BLaER1 (cell line): ENCODE results near the gene GPR132.
"Not testable (repeated sequence)": the region's sequence is repeated elsewhere in the genome, so short reads cannot be mapped to it uniquely, and the experiment has no call there.

ENCODE experiments used
- H3K27ac ChIP-seq: shearing (Covaris generic); formaldehyde crosslinking; 2 replicates; pipeline ENCODE4 v1.8.1; 2022
- H3K27me3 ChIP-seq: shearing (Covaris generic); formaldehyde crosslinking; 2 replicates; pipeline ENCODE4 v1.8.1; 2022
- H3K36me3 ChIP-seq: shearing (Covaris generic); formaldehyde crosslinking; 2 replicates; pipeline ENCODE4 v1.8.1; 2022
- H3K4me1 ChIP-seq: shearing (Covaris generic); formaldehyde crosslinking; 2 replicates; pipeline ENCODE4 v1.8.1; 2022
- H3K4me2 ChIP-seq: shearing (Covaris generic); formaldehyde crosslinking; 2 replicates; pipeline ENCODE4 v1.8.1; 2022
- H3K4me3 ChIP-seq: shearing (Covaris generic); formaldehyde crosslinking; 2 replicates; pipeline ENCODE4 v1.8.1; 2022
- H3K9ac ChIP-seq: shearing (Covaris generic); formaldehyde crosslinking; 2 replicates; pipeline ENCODE4 v1.8.1; 2022
- H3K9me3 ChIP-seq: shearing (Covaris generic); formaldehyde crosslinking; 2 replicates; pipeline ENCODE4 v1.8.1; 2022
- H4K20me1 ChIP-seq: shearing (Covaris generic); formaldehyde crosslinking; 2 replicates; pipeline ENCODE4 v1.8.1; 2022
- Cebpa-rat ChIP-seq: shearing (Covaris generic); IDR thresholded peaks from 2 replicates; pipeline ENCODE4 v1.8.1; 2022

Gene GPR132

GRCh38 chr14:105070760-105071137 lies 5.5 kb upstream of the GPR132 start:
- Histone ChIP-seq H3K4me3 (no peak overlapping the region), H3K36me3 (no peaks in the 10 kb centered on the region), H3K9me3 (no peaks in the 10 kb centered on the region), H3K27me3 (no peaks in the 10 kb centered on the region), H3K27ac (peak overlapping the region; percentile 60), H3K4me1 (peaks cover 96% of the 10 kb centered on the region), H4K20me1 (no peaks in the 10 kb centered on the region), H3K9ac (peak overlapping the region; percentile 38; the same call in 1 of the 2 replicates), H3K4me2 (peak overlapping the region; percentile 95)
- TF ChIP-seq Cebpa-rat: no peak

GRCh38 chr14:105069871-105070759 lies 4.9 kb upstream of the GPR132 start:
- no peaks in the 10 kb centered on the region for H3K36me3 ChIP-seq
- peak overlapping the region; percentile 60 for H3K27ac ChIP-seq
- H3K27me3 ChIP-seq: no peaks in the 10 kb centered on the region
- peak overlapping the region; percentile 38; the same call in 1 of the 2 replicates for H3K9ac ChIP-seq
- H4K20me1 ChIP-seq: no peaks in the 10 kb centered on the region
- H3K4me3 ChIP-seq: no peak overlapping the region
- TF ChIP-seq Cebpa-rat: no peak
- H3K9me3 ChIP-seq: no peaks in the 10 kb centered on the region
- peaks cover 96% of the 10 kb centered on the region for H3K4me1 ChIP-seq
- H3K4me2 ChIP-seq: peak overlapping the region; percentile 95

- H3K4me2 ChIP-seq: peak overlapping the region; percentile 95
- TF ChIP-seq Cebpa-rat: no peak
- no peaks in the 10 kb centered on the region for H3K9me3 ChIP-seq
- H3K9ac ChIP-seq: no peak overlapping the region
- no peak overlapping the region for H3K4me3 ChIP-seq
- peak overlapping the region; percentile 60; the same call in 1 of the 2 replicates for H3K27ac ChIP-seq
- H3K4me1 ChIP-seq: peaks cover 97% of the 10 kb centered on the region
- no peaks in the 10 kb centered on the region for H3K27me3 ChIP-seq
- H4K20me1 ChIP-seq: no peaks in the 10 kb centered on the region
- H3K36me3 ChIP-seq: no peaks in the 10 kb centered on the region
Observed at GRCh38 chr14:105069522-105069870, 4.3 kb upstream of the GPR132 start.

- Histone ChIP-seq H3K4me1 (peaks cover 97% of the 10 kb centered on the region), H3K9me3 (no peaks in the 10 kb centered on the region), H3K4me2 (0 out of 2 replicates have a peak overlapping the region, but pooled peaks have one; percentile 95), H3K4me3 (no peak overlapping the region), H3K9ac (no peak overlapping the region), H3K36me3 (no peaks in the 10 kb centered on the region), H3K27ac (no peak overlapping the region), H4K20me1 (no peaks in the 10 kb centered on the region), H3K27me3 (no peaks in the 10 kb centered on the region)
- no peak for TF ChIP-seq Cebpa-rat
Observed at GRCh38 chr14:105068818-105069217, 3.6 kb upstream of the GPR132 start.

- H3K4me3 ChIP-seq: no peak overlapping the region
- no peaks in the 10 kb centered on the region for H3K36me3 ChIP-seq
- peak overlapping the region; percentile 100 for H3K4me2 ChIP-seq
- H3K9me3 ChIP-seq: no peaks in the 10 kb centered on the region
- no peaks in the 10 kb centered on the region for H4K20me1 ChIP-seq
- no peak overlapping the region for H3K9ac ChIP-seq
- H3K27ac ChIP-seq: peak overlapping the region; percentile 96
- no peaks in the 10 kb centered on the region for H3K27me3 ChIP-seq
- H3K4me1 ChIP-seq: peaks cover 97% of the 10 kb centered on the region
- no peak for TF ChIP-seq Cebpa-rat
Observed at GRCh38 chr14:105067969-105068301, 2.7 kb upstream of the GPR132 start.

- no peak for TF ChIP-seq Cebpa-rat
- Histone ChIP-seq H3K27me3 (no peaks in the 10 kb centered on the region), H3K4me2 (peak overlapping the region; percentile 100), H3K9ac (peak overlapping the region; percentile 88), H3K36me3 (no peaks in the 10 kb centered on the region), H3K4me1 (peaks cover 97% of the 10 kb centered on the region), H3K4me3 (0 out of 2 replicates have a peak overlapping the region, but pooled peaks have one; percentile 76), H3K9me3 (no peaks in the 10 kb centered on the region), H3K27ac (peak overlapping the region; percentile 96), H4K20me1 (0 out of 2 replicates have a peak, but pooled peaks cover 1% of the 10 kb centered on the region)
Observed at GRCh38 chr14:105067140-105067968, 2.1 kb upstream of the GPR132 start.

- TF ChIP-seq Cebpa-rat: no peak
- H3K9me3 ChIP-seq: no peaks in the 10 kb centered on the region
- peak overlapping the region; percentile 88 for H3K9ac ChIP-seq
- H3K4me1 ChIP-seq: peaks cover 97% of the 10 kb centered on the region
- H4K20me1 ChIP-seq: peaks cover 10% of the 10 kb centered on the region; the same call in 1 of the 2 replicates
- H3K27me3 ChIP-seq: no peaks in the 10 kb centered on the region
- H3K4me2 ChIP-seq: peak overlapping the region; percentile 100
- H3K27ac ChIP-seq: peak overlapping the region; percentile 96
- H3K4me3 ChIP-seq: peak overlapping the region; percentile 76
- no peaks in the 10 kb centered on the region for H3K36me3 ChIP-seq
Observed at GRCh38 chr14:105066240-105067071, 1.2 kb upstream of the GPR132 start.

GRCh38 chr14:105064721-105065143 lies 498 bp downstream of the GPR132 start:
- Histone ChIP-seq H3K27ac (peak overlapping the region; percentile 96), H3K4me2 (peak overlapping the region; percentile 100), H3K4me3 (peak overlapping the region; percentile 76), H3K36me3 (no peaks in the 10 kb centered on the region), H4K20me1 (peaks cover 24% of the 10 kb centered on the region; the same call in 1 of the 2 replicates), H3K27me3 (no peaks in the 10 kb centered on the region), H3K4me1 (peaks cover 97% of the 10 kb centered on the region), H3K9ac (peak overlapping the region; percentile 88), H3K9me3 (no peaks in the 10 kb centered on the region)
- no peak for TF ChIP-seq Cebpa-rat

GRCh38 chr14:105064001-105064400 lies 1.2 kb downstream of the GPR132 start:
- Histone ChIP-seq H4K20me1 (peaks cover 31% of the 10 kb centered on the region), H3K4me1 (peaks cover 97% of the 10 kb centered on the region), H3K27me3 (no peaks in the 10 kb centered on the region), H3K9me3 (no peaks in the 10 kb centered on the region), H3K9ac (peak overlapping the region; percentile 88), H3K4me3 (peak overlapping the region; percentile 76), H3K27ac (peak overlapping the region; percentile 96), H3K4me2 (peak overlapping the region; percentile 100), H3K36me3 (no peaks in the 10 kb centered on the region)
- TF ChIP-seq Cebpa-rat: no peak

- Histone ChIP-seq H3K9ac (peak overlapping the region; percentile 88), H3K4me3 (peak overlapping the region; percentile 76)
Observed at GRCh38 chr14:105063506-105063905, 1.7 kb downstream of the GPR132 start.

More at GRCh38 chr14:105063506-105063905, 1.7 kb downstream of the GPR132 start:
- peak overlapping the region; percentile 100 for H3K4me2 ChIP-seq
- H3K27me3 ChIP-seq, H3K36me3 ChIP-seq, H3K9me3 ChIP-seq: not testable (repeated sequence)
- H3K27ac ChIP-seq: peak overlapping the region; percentile 96
- peaks cover 36% of the 10 kb centered on the region for H4K20me1 ChIP-seq
- peaks cover 98% of the 10 kb centered on the region for H3K4me1 ChIP-seq
